Measurements from ENCODE around the gene PTPN2.
A peak's percentile ranks its signal among the peaks of the same experiment; 100 is the strongest.

DNA sequence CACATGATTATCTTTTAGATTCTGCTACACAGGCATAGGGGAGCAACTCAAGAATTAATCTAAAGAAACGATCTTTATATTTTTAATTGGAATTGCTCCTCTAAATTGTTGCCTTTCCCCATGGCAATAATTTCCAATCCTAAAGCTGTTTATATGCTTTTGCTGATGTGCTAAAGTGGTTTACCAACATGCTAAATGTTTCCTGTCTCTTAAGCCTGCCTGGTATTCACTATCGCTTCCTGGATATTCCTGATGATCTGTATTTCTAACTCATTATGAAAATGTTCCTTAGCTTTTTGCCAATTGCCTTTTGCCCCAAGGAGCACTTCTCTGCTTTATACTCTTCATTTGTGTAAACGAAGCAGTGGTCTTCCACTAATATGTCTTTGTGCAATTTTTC, 65.8 kb downstream of the PTPN2 start:
- TF ChIP-seq POLR2AphosphoS5 (IDR thresholded peaks at IDR 0.05; ENCODE audit: borderline replicate concordance, low read depth, low read length) (no peak), EZH2 (IDR thresholded peaks at IDR 0.05) (no peak), FOXP2 (optimal IDR thresholded peaks at IDR 0.05; ENCODE audit: control extremely low read depth, extremely low read length, insufficient read depth) (peak; percentile 64)

Data from SK-N-MC (cell line).